T-helper 2 cell treated with Interferon-gamma antibody and Interleukin-4, amounts not matched to agents 5 μg/mL and 100 μg/mL, for 36 hours (primary cell): Measurements from ENCODE around the gene TRIM54.
"Not testable (repeated sequence)": the region's sequence is repeated elsewhere in the genome, so short reads cannot be mapped to it uniquely, and the experiment has no call there.

Experiments
- DNase-seq: peaks from one replicate; pipeline ENCODE4 v3.0.0; 2021; ENCODE audit warnings: low spot score
- H3K27ac Mint-ChIP-seq: one replicate; pipeline ENCODE4 v1.8.0; 2021; ENCODE audit warnings: mild to moderate bottlenecking, mixed read lengths
- H3K27me3 Mint-ChIP-seq: one replicate; pipeline ENCODE4 v1.8.0; 2021; ENCODE audit warnings: low read depth, mixed read lengths
- H3K36me3 Mint-ChIP-seq: one replicate; pipeline ENCODE4 v1.8.0; 2021; ENCODE audit warnings: low read depth, mixed read lengths
- H3K4me1 Mint-ChIP-seq: one replicate; pipeline ENCODE4 v1.8.0; 2021; ENCODE audit warnings: low read depth, mixed read lengths
- H3K4me3 Mint-ChIP-seq: one replicate; pipeline ENCODE4 v1.8.0; 2022; ENCODE audit warnings: mild to moderate bottlenecking, moderate library complexity, mixed read lengths
- H3K9me3 Mint-ChIP-seq: one replicate; pipeline ENCODE4 v1.8.0; 2021; ENCODE audit warnings: mixed read lengths

The TRIM54 gene

GRCh38 chr2:27284996-27285395 is 2.8 kb downstream of the TRIM54 start:
- H3K4me3 Mint-ChIP-seq, result no peak overlapping the region
- H3K27ac Mint-ChIP-seq, result no peak overlapping the region
- H3K9me3 Mint-ChIP-seq, result no peaks in the 10 kb centered on the region
- peaks cover 32% of the 10 kb centered on the region for H3K27me3 Mint-ChIP-seq
- H3K36me3 Mint-ChIP-seq, result no peaks in the 10 kb centered on the region
- DNase-seq, result no peak
- H3K4me1 Mint-ChIP-seq, result peaks cover 7% of the 10 kb centered on the region

- H3K9me3 Mint-ChIP-seq, result no peaks in the 10 kb centered on the region
- no peaks in the 10 kb centered on the region for H3K36me3 Mint-ChIP-seq
- H3K27me3 Mint-ChIP-seq, result peaks cover 32% of the 10 kb centered on the region
- H3K4me3 Mint-ChIP-seq, result no peak overlapping the region
- no peak overlapping the region for H3K27ac Mint-ChIP-seq
- peaks cover 5% of the 10 kb centered on the region for H3K4me1 Mint-ChIP-seq
- no peak for DNase-seq
These were observed 3.3 kb downstream of the TRIM54 start for GRCh38 chr2:27285481-27285880.

- Mint-ChIP-seq H3K36me3 (no peaks in the 10 kb centered on the region), H3K27ac (no peak overlapping the region), H3K4me3 (no peak overlapping the region), H3K4me1 (peaks cover 4% of the 10 kb centered on the region), H3K9me3 (no peaks in the 10 kb centered on the region), H3K27me3 (peaks cover 48% of the 10 kb centered on the region)
- no peak for DNase-seq
These were observed 6.4 kb downstream of the TRIM54 start for GRCh38 chr2:27288610-27289009.

DNA sequence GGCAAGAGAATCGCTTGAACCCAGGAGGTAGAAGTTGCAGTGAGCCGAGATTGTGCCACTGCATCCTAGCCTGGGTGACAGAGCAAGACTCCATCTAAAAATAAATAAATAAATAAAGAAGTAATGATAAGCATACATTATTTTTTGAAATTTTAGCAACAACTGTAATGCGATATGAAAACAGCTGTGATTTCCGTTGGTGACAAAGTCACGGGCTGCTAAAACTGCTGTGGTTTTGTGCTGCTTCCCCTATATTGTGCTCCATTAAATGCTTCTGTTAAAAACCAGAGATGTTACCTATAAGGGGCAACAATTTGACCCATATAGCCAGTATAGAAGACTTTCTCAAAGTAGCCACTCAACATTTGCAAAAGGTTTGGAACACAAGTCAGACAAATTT is 8.3 kb downstream of the TRIM54 start:
- no peak for DNase-seq

DNA sequence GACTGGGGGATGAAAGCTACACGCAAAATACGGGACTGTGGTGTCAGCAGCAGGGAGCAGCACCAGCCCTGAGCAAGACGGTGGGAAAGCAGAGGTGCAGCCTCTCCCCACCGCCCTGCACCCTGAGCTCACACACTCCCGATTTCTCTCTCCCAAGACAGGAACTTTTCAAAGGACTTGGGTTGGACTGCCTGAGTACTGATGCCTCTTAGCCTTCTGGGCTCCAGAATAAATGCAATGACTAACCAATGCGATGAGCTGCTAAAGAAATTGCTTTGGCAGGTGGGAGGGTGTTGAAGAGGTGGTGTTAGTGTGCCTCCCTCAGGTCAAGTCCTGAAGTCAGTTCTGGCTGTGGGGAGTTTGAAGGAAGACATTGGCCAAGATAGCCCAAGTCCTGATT is 9.6 kb downstream of the TRIM54 start:
- no peaks in the 10 kb centered on the region for H3K36me3 Mint-ChIP-seq
- H3K4me3 Mint-ChIP-seq, result no peak overlapping the region
- no peak for DNase-seq
- H3K27me3 Mint-ChIP-seq, result peaks cover 30% of the 10 kb centered on the region
- no peaks in the 10 kb centered on the region for H3K9me3 Mint-ChIP-seq
- peaks cover 4% of the 10 kb centered on the region for H3K4me1 Mint-ChIP-seq
- no peak overlapping the region for H3K27ac Mint-ChIP-seq

More for the DNA sequence above, 8.3 kb downstream of the TRIM54 start:
- Mint-ChIP-seq H3K9me3 (no peaks in the 10 kb centered on the region), H3K27ac (no peak overlapping the region), H3K4me1 (peaks cover 4% of the 10 kb centered on the region), H3K27me3 (peaks cover 38% of the 10 kb centered on the region), H3K4me3 (no peak overlapping the region), H3K36me3 (no peaks in the 10 kb centered on the region)

GRCh38 chr2:27294928-27295327 is 12.7 kb downstream of the TRIM54 start:
- peaks cover 4% of the 10 kb centered on the region for H3K4me1 Mint-ChIP-seq
- peaks cover 23% of the 10 kb centered on the region for H3K27me3 Mint-ChIP-seq
- no peak overlapping the region for H3K27ac Mint-ChIP-seq
- no peaks in the 10 kb centered on the region for H3K9me3 Mint-ChIP-seq
- no peaks in the 10 kb centered on the region for H3K36me3 Mint-ChIP-seq
- no peak overlapping the region for H3K4me3 Mint-ChIP-seq
- no peak for DNase-seq

DNA sequence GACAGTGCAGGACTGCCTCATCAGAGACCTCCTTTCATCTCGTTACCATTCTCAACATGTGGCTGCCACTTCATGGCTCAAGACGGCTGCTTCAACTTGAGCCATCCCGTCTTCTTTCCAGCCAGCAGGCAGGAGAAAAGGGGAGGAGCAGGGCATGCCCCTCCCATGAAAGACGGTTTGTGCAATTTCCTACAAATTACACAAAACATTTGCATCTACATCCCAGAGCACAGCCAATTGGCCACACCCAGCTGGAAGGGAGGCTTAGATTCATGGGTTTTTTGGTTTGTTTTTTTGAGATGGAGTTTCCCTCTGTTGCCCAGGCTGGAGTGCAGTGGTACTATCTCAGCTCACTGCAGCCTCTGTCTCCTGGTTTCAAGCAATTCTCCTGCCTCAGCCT is 14.3 kb downstream of the TRIM54 start:
- DNase-seq, result no peak
- Mint-ChIP-seq H3K27ac (no peak overlapping the region), H3K27me3 (peaks cover 23% of the 10 kb centered on the region), H3K4me3 (no peak overlapping the region), H3K4me1 (peaks cover 4% of the 10 kb centered on the region), H3K36me3 (no peaks in the 10 kb centered on the region), H3K9me3 (no peaks in the 10 kb centered on the region)

- H3K27me3 Mint-ChIP-seq, result peaks cover 18% of the 10 kb centered on the region
- no peak overlapping the region for H3K4me3 Mint-ChIP-seq
- H3K9me3 Mint-ChIP-seq, result no peaks in the 10 kb centered on the region
- DNase-seq, result no peak
- H3K27ac Mint-ChIP-seq, result no peak overlapping the region
- peaks cover 4% of the 10 kb centered on the region for H3K4me1 Mint-ChIP-seq
- no peaks in the 10 kb centered on the region for H3K36me3 Mint-ChIP-seq
These were observed 15.0 kb downstream of the TRIM54 start for GRCh38 chr2:27297195-27297594.

DNA sequence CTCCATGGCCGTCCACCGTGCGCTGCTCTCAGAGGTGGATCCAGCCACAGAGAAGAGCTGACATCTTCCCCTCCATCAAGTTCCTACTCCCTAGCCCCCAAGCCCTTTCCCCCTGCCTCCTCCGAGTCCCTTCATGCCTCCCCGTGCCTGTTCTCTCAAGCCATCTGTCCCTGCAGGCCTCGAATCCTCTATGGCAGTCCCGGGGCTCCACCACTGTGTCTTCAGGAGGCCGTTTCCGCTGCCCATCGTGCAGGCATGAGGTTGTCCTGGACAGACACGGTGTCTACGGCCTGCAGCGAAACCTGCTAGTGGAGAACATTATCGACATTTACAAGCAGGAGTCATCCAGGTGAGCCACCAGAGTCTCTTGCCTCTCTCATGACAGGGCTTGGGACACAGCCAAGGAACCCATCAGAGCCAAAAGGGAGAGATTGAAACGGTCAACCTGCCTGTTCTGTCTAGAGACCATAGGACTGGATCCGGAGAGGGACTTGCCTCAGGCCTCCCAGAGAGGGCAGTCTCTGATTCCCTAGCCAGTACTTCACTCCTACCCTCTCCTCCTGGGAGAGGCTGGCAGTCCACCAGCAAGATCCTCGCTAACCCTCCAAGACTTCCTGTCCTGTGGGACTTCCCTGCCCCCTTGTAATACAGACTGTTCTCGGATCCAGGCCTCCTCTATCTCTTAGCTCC is 16.3 kb downstream of the TRIM54 start:
- peaks cover 3% of the 10 kb centered on the region for H3K4me1 Mint-ChIP-seq
- H3K9me3 Mint-ChIP-seq, result no peaks in the 10 kb centered on the region
- H3K27me3 Mint-ChIP-seq, result peaks cover 7% of the 10 kb centered on the region
- DNase-seq, result no peak
- no peak overlapping the region for H3K4me3 Mint-ChIP-seq
- H3K36me3 Mint-ChIP-seq, result no peaks in the 10 kb centered on the region
- H3K27ac Mint-ChIP-seq, result no peak overlapping the region

- not testable (repeated sequence) for H3K4me1 Mint-ChIP-seq, H3K27ac Mint-ChIP-seq, H3K36me3 Mint-ChIP-seq, DNase-seq, H3K9me3 Mint-ChIP-seq, H3K4me3 Mint-ChIP-seq
- H3K27me3 Mint-ChIP-seq, result peaks cover 18% of the 10 kb centered on the region
These were observed 18.4 kb downstream of the TRIM54 start for GRCh38 chr2:27300606-27301005.

DNA sequence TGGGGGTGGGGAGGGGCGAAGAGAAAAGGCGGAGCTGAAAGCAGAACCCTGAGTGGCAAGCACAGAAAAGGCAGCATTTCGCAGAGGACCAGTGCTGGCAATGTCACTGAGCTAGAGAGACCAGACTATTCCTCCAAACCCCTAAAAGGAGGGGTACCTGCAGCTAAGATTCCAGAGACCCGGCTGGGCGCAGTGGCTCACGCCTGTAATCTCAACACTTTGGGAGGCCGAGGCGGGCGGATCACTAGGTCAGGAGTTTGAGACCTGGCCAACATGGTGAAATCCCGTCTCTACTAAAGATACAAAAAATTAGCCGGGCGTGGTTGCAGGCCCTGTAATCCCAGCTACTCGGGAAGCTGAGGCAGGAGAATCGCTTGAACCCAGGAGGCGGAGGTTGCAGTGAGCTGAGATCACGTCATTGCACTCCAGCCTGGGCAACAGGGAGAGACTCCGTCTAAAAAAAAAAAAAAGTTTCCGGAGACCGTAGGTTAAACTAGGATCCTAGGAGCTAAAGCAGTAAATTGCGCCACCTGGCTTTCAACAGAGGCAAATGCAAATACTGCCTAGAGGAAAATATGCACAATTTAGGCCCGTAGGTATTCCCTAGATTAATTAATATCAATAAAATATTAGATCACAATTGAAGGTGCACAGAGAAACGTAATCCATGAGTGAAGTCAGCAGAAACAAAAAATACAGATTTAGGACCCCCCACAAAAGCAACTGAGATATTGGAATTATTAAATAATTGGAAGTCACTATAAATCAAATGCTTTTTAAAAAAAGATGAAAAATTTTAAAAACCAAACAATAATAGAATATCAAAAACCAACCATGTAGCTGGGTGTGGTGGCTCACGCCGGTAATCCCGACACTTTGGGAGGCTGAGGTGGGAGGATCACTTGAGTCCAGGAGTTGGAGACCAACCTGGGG is 21.1 kb downstream of the TRIM54 start:
- H3K4me3 Mint-ChIP-seq, result peak overlapping the region; percentile 76
- peaks cover 3% of the 10 kb centered on the region for H3K4me1 Mint-ChIP-seq
- DNase-seq, result peak; percentile 32
- H3K36me3 Mint-ChIP-seq, result no peaks in the 10 kb centered on the region
- H3K9me3 Mint-ChIP-seq, result no peaks in the 10 kb centered on the region
- H3K27ac Mint-ChIP-seq, result no peak overlapping the region
- H3K27me3 Mint-ChIP-seq, result peaks cover 20% of the 10 kb centered on the region

GRCh38 chr2:27304488-27305240 is 22.4 kb downstream of the TRIM54 start:
- DNase-seq, result no peak
- Mint-ChIP-seq H3K9me3 (no peaks in the 10 kb centered on the region), H3K4me3 (no peak overlapping the region), H3K36me3 (peaks cover 6% of the 10 kb centered on the region), H3K27ac (no peak overlapping the region), H3K4me1 (peaks cover 3% of the 10 kb centered on the region), H3K27me3 (peaks cover 21% of the 10 kb centered on the region)

- DNase-seq, result no peak
- no peaks in the 10 kb centered on the region for H3K9me3 Mint-ChIP-seq
- H3K27ac Mint-ChIP-seq, result no peak overlapping the region
- H3K36me3 Mint-ChIP-seq, result peaks cover 9% of the 10 kb centered on the region
- H3K4me1 Mint-ChIP-seq, result peaks cover 3% of the 10 kb centered on the region
- H3K4me3 Mint-ChIP-seq, result no peak overlapping the region
- peaks cover 21% of the 10 kb centered on the region for H3K27me3 Mint-ChIP-seq
These were observed 23.3 kb downstream of the TRIM54 start for GRCh38 chr2:27305516-27305915.

- H3K9me3 Mint-ChIP-seq, result no peaks in the 10 kb centered on the region
- no peak for DNase-seq
- peaks cover 10% of the 10 kb centered on the region for H3K36me3 Mint-ChIP-seq
- H3K27me3 Mint-ChIP-seq, result peaks cover 21% of the 10 kb centered on the region
- H3K27ac Mint-ChIP-seq, result no peak overlapping the region
- H3K4me3 Mint-ChIP-seq, result no peak overlapping the region
- peaks cover 3% of the 10 kb centered on the region for H3K4me1 Mint-ChIP-seq
These were observed 23.9 kb downstream of the TRIM54 start for GRCh38 chr2:27306136-27306535.
